ENCODE results near the gene SNX5.

The SNX5 gene

GRCh38 chr20:17940224-17940971 is 28.2 kb downstream of the SNX5 start:
- no peak for DNase-seq (ENCODE audit: low spot score)

GRCh38 chr20:17939622-17940223 is 28.9 kb downstream of the SNX5 start:
- DNase-seq (ENCODE audit: low spot score): no peak

- peak; percentile 86 for DNase-seq (ENCODE audit: low spot score)
Observed at GRCh38 chr20:17938871-17939619, 29.5 kb downstream of the SNX5 start.

- peak; percentile 78 for DNase-seq (ENCODE audit: low spot score)
Observed at GRCh38 chr20:17936761-17937732, 31.5 kb downstream of the SNX5 start.

GRCh38 chr20:17936286-17936760 is 32.3 kb downstream of the SNX5 start:
- DNase-seq (ENCODE audit: low spot score): peak; percentile 26

GRCh38 chr20:17935761-17936160 is 32.8 kb downstream of the SNX5 start:
- DNase-seq (ENCODE audit: low spot score): no peak

GRCh38 chr20:17935186-17935585 is 33.4 kb downstream of the SNX5 start:
- DNase-seq (ENCODE audit: low spot score): peak; percentile 43

GRCh38 chr20:17934141-17934862 is 34.3 kb downstream of the SNX5 start:
- no peak for DNase-seq (ENCODE audit: low spot score)

GRCh38 chr20:17933711-17934110 is 34.9 kb downstream of the SNX5 start:
- no peak for DNase-seq (ENCODE audit: low spot score)

- no peak for DNase-seq (ENCODE audit: low spot score)
Observed at GRCh38 chr20:17933121-17933520, 35.5 kb downstream of the SNX5 start.

- DNase-seq (ENCODE audit: low spot score): no peak
Observed at GRCh38 chr20:17932396-17932795, 36.2 kb downstream of the SNX5 start.

- DNase-seq (ENCODE audit: low spot score): no peak
Observed at GRCh38 chr20:17931513-17931912, 37.1 kb downstream of the SNX5 start.

GRCh38 chr20:17928633-17929311 is 39.8 kb downstream of the SNX5 start:
- DNase-seq (ENCODE audit: low spot score): no peak

GRCh38 chr20:17928211-17928611 is 40.4 kb downstream of the SNX5 start:
- DNase-seq (ENCODE audit: low spot score): no peak

- no peak for DNase-seq (ENCODE audit: low spot score)
Observed at GRCh38 chr20:17925940-17926300, 42.7 kb downstream of the SNX5 start.

- no peak for DNase-seq (ENCODE audit: low spot score)
Observed at GRCh38 chr20:17925141-17925939, 43.3 kb downstream of the SNX5 start.

- DNase-seq (ENCODE audit: low spot score): no peak
Observed at GRCh38 chr20:17921774-17922173, 46.8 kb downstream of the SNX5 start.

- DNase-seq (ENCODE audit: low spot score): no peak
Observed at GRCh38 chr20:17919149-17919548, 49.4 kb downstream of the SNX5 start.

GRCh38 chr20:17917832-17918618 is 50.6 kb downstream of the SNX5 start:
- DNase-seq (ENCODE audit: low spot score): no peak

Data from GM03348 (cell line).